ENCODE measurements around the gene TUBB6. TPM values are rescaled to one million over a fixed set of nuclear protein-coding genes. Genes with fewer than 3 reads are reported as not detected.

TUBB6 gene
- total RNA-seq, 1 donor from 2014 or later = 861 TPM

Other genes starting within 250 kb of the TUBB6 start
- gene ANKRD62, start 214.4 kb upstream of the TUBB6 start, total RNA-seq = not detected in 2 replicates
- gene CIDEA, start 53.9 kb upstream of the TUBB6 start, total RNA-seq = 1.7 TPM in 1 of 2 replicates, not detected in the other
- 29.4 and 31.7 TPM in 2 replicates for gene AFG3L2, start 69.0 kb downstream of the TUBB6 start, total RNA-seq
- 0.79 and 0.87 TPM in 2 replicates for gene PRELID3A, start 99.7 kb downstream of the TUBB6 start, total RNA-seq

All from lung microvascular endothelial cell (primary cell).